LNCaP clone FGC (cell line): ENCODE results near the gene SOCS2.
A peak's percentile ranks its signal among the peaks of the same experiment; 100 is the strongest.

ENCODE experiments used
- DNase-seq: peaks from one replicate; pipeline ENCODE4 v3.0.0-alpha.2; 2011; ENCODE audit warnings: low read depth
- H3K4me3 ChIP-seq: 2 replicates; pipeline ENCODE4 v1.5.1; 2011; ENCODE audit warnings: mild to moderate bottlenecking, low read depth, low read length, control low read depth
- CTCF ChIP-seq: IDR thresholded peaks from 2 replicates; pipeline ENCODE4 v1.5.1; 2012; ENCODE audit warnings: mild to moderate bottlenecking; ENCODE audit not compliant: control insufficient read depth, insufficient read depth; ENCODE audit errors: extremely low read depth

The SOCS2 gene

GRCh38 chr12:93571925-93572711 lies at the start of gene SOCS2:
Gene SOCS2, plus strand, starts transcription at chr12:93572675. Its CDS starts 223 bp downstream, at chr12:93572898.
- peak within 1 kb of the TSS; percentile 70 for H3K4me3 ChIP-seq
- no peak for TF ChIP-seq CTCF
- DNase-seq = no peak

DNA sequence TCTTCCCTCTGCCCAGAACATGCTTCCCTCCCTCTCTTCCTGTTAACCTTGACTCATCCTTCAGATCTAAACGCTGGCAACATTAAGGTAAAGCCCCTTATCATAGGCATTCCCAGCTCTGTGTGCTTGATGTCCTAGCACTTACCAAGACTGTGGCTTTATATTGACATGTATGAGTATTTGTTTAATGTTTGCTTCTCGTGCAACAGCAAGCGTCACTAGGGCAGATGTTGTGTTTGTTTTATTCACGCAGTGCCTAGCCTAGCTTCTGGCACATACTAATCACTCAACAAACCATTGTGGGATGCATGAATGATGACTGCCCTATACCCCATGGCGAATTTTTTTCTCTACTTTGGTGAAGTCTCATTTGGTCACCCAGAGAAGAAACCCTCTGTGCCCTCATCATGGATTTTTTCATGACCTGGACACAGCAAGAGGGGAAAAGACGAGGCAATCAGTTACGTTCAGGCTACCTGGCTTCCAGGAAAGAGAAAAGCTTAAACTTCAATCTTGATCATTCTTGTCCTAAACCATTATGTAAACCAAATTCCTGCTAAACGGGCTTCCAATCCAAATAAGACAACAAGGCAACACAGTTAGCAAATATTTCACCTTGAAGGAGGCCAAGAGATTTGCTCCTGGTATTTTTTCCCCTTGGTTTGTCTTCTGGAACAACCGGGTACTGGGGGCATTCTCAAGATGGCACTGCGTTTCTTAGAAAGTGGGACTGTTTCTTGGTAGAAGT lies 47.9 kb upstream of the SOCS2 start:
- no peak overlapping the region for H3K4me3 ChIP-seq
- peak; percentile 64 for DNase-seq
- TF ChIP-seq CTCF = no peak

DNA sequence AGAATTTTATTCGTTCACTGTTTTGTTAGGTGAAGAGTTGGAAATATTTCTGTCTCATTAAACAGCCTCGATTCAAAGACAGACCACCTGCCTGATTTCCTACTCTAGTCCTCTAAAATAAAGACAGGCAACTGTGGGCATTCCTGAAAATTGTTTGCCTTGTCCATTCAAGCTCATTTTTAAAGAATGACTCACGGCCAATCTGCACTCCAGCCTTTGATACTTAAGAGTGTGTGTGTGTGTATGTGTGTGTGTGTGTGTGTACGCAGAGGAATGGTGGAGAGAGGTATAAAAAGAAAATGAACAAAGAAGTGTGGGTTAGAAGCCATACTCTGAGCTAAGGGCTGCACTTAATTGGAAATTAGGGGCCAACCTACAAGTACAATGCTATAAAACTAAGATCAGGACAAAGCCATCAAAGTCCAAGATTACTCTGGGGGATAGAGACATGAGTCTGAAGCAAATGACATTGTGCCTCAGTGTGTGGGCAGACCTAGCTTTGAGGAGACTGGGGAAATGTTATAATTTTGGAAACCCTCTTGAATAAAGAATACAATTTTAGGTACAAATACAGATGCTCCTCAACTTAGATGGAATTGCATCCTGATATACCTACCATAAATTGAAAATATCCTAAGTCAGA lies 45.6 kb upstream of the SOCS2 start:
- DNase-seq = no peak
- no peak for TF ChIP-seq CTCF
- H3K4me3 ChIP-seq = no peak overlapping the region

- no peak overlapping the region for H3K4me3 ChIP-seq
- DNase-seq = no peak
- TF ChIP-seq CTCF = no peak
These were observed 42.1 kb upstream of the SOCS2 start for GRCh38 chr12:93530358-93530757.

GRCh38 chr12:93533310-93533709 lies 39.2 kb upstream of the SOCS2 start:
- H3K4me3 ChIP-seq = no peak overlapping the region
- DNase-seq = no peak
- no peak for TF ChIP-seq CTCF

DNA sequence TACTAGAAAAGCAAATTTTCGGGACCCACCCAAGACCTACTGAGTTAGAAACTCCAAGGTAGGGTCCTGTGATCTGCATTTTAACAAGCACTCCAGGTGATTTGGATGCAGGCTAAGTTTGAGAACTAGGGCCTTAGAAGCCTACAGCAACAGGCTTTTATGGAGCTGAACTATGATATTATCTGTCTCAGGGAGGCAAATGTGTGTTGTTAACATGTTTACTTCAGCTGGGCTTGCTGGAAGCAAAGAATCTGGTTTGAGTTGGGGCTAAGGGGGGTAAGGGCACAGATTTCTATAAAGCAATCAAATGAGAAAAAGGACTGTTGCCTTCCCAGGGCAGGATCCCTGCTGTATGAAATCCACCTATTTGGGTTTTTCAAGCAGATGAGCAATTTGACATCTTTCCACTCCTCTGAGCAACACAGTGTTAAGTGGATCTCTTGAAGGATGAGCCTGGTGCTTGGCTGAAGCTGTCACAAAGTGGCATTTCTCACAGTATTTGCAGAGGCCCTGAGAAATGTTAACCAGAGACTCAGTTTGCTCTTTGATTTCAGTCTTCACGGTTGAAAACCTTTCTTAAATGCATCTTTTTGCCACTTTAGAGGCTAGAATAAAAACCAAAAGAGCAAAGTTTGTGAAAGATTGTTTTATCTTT lies 36.2 kb upstream of the SOCS2 start:
- no peak for DNase-seq
- TF ChIP-seq CTCF = no peak
- no peak overlapping the region for H3K4me3 ChIP-seq
